Fibroblast of skin of left quadriceps (primary cell): ENCODE data around the gene CDKL5.
"Not testable (repeated sequence)": the region's sequence is repeated elsewhere in the genome, so short reads cannot be mapped to it uniquely, and the experiment has no call there.

ENCODE experiments used
- DNase-seq, 2 experiments: peaks; one replicate each; pipeline ENCODE4 v3.0.0-alpha.2; 2013; ENCODE audit warnings: low read depth in 2 of 2

Gene CDKL5

GRCh38 chrX:18425199-18426003 is at the start of gene CDKL5:
CDKL5 (plus strand) TSS chrX:18425608; CDS start chrX:18507097, 81,489 bp downstream.
- DNase-seq = peak; percentile 91

GRCh38 chrX:18377796-18378195 is 47.6 kb upstream of the CDKL5 start:
- DNase-seq = no peak

GRCh38 chrX:18389966-18390365 is 35.4 kb upstream of the CDKL5 start:
- DNase-seq = no peak

GRCh38 chrX:18390941-18391538 is 34.4 kb upstream of the CDKL5 start:
- peak in 1 of 2 experiments; percentile 17 for DNase-seq

- DNase-seq = no peak
Measured at GRCh38 chrX:18394477-18394876, 30.9 kb upstream of the CDKL5 start.

- DNase-seq = no peak
Measured at GRCh38 chrX:18401848-18402213, 23.6 kb upstream of the CDKL5 start.

GRCh38 chrX:18406531-18407266 is 18.7 kb upstream of the CDKL5 start:
- peak; percentile 77 for DNase-seq

- DNase-seq = no peak
Measured at GRCh38 chrX:18410038-18410437, 15.4 kb upstream of the CDKL5 start.

GRCh38 chrX:18415386-18415785 is 10.0 kb upstream of the CDKL5 start:
- no peak for DNase-seq

- peak; percentile 78 to 82 for DNase-seq
Measured at GRCh38 chrX:18422325-18422724, 3.1 kb upstream of the CDKL5 start.

- DNase-seq = no peak
Measured at GRCh38 chrX:18422886-18423285, 2.5 kb upstream of the CDKL5 start.

GRCh38 chrX:18424482-18425198 is 768 bp upstream of the CDKL5 start:
- no peak for DNase-seq

GRCh38 chrX:18426004-18426320 is 554 bp downstream of the CDKL5 start:
- DNase-seq = no peak

- no peak for DNase-seq
Measured at GRCh38 chrX:18428006-18428405, 2.6 kb downstream of the CDKL5 start.

- DNase-seq = not testable (repeated sequence)
Measured at GRCh38 chrX:18433288-18433687, 7.9 kb downstream of the CDKL5 start.

GRCh38 chrX:18434896-18435295 is 9.5 kb downstream of the CDKL5 start:
- DNase-seq = no peak

GRCh38 chrX:18436017-18436416 is 10.6 kb downstream of the CDKL5 start:
- no peak for DNase-seq

GRCh38 chrX:18440835-18441234 is 15.4 kb downstream of the CDKL5 start:
- no peak for DNase-seq

GRCh38 chrX:18441780-18442367 is 16.5 kb downstream of the CDKL5 start:
- no peak for DNase-seq

GRCh38 chrX:18448416-18448815 is 23.0 kb downstream of the CDKL5 start:
- peak; percentile 30 to 33 for DNase-seq

- DNase-seq = no peak
Measured at GRCh38 chrX:18449236-18449635, 23.8 kb downstream of the CDKL5 start.

GRCh38 chrX:18455384-18455783 is 30.0 kb downstream of the CDKL5 start:
- no peak for DNase-seq
